HG02610 (cell line): Measurements from ENCODE around the gene MPIG6B.

Experiments used
- ATAC-seq: cut with Tn5 transposase; IDR thresholded peaks from one replicate; pipeline ENCODE4 v1.9.1; 2021; ENCODE audit warnings: mild to moderate bottlenecking, moderate library complexity; ENCODE audit not compliant: unreplicated experiment

MPIG6B gene

DNA sequence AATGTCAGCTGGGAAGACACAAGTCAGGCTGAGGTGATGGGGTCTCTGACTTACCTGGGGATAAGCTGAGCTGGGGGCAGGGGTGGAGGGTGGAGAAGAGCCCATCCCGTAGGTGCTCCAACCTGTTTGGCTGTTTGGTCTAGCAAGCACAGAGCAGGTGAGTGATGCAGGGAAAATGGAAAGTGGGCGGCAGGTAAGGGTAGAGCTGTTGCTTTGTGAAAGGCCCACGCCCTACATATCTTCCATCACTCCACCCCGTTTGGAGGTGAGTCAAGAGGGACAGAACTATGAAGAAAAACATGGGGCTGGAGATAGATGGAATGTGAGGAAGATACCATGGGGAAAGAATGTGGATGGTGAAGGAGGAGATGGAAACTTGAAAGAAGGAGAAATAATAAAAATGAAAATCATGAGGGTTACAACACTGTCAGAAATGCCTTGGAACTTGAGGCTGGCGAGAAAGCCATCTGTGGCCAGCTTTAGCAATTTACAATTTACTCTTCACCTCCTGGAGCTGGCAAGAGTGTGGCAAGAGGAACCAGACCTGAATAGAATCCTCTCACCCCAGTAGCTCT, 2.9 kb upstream of the MPIG6B start:
- no peak for ATAC-seq

DNA sequence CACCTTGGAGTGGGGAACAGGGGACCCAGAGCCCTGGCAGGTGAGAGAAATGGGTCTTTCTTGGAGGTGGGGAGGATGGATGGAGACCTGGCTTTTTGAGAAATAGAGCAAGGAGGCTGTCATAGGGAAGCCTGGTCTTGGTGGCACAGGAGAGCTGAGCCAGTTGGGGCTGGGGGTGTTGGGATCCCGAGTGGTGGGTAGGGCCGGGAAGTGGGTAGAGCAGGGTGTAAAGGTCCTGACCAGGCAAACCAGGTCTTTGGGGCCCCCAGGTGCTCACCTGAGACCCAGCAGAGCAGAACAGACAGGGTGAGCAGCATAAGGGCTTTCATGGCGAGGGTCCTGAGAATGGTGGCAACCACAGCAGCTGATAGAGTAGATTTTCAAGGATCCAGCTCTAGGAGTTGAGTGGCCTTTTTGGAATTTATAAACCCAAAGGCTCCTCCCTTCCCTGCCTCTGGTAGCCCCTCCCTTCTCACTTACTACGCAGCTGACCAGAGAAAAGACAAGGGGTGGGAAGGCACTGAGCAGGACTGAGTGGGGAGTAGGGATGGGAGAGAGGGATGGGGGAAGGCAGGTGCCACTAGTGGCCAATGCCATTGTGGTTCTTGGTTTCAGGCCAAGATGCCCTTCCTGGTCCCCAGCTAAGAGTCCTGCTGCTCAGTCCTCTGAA, 1.7 kb upstream of the MPIG6B start, which contains the start of gene LY6G6C:
LY6G6C (minus strand) TSS at position 396 of the 670 bp plus-strand sequence; CDS start at position 329, 67 bp downstream.
- ATAC-seq, result no peak

DNA sequence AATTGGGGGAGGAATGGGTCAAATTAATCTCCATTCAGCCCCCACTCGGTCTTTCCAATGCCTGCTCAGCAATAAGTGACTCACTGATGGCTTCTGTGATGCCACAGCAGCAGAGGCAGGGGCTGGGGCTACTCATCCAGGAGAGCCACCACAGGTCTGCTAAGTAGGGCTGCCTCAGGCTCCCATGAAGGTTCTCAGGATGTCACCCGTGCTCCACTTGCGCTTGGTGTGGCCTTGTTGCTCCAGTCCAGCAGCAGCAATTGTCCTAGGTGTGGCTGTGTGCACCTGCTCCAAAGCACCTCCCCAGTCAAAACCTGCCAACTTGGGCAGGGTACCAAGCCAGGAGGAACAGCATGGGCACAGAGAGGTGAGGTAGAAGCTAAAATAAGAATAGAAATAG, 1.0 kb upstream of the MPIG6B start:
- ATAC-seq, result no peak

DNA sequence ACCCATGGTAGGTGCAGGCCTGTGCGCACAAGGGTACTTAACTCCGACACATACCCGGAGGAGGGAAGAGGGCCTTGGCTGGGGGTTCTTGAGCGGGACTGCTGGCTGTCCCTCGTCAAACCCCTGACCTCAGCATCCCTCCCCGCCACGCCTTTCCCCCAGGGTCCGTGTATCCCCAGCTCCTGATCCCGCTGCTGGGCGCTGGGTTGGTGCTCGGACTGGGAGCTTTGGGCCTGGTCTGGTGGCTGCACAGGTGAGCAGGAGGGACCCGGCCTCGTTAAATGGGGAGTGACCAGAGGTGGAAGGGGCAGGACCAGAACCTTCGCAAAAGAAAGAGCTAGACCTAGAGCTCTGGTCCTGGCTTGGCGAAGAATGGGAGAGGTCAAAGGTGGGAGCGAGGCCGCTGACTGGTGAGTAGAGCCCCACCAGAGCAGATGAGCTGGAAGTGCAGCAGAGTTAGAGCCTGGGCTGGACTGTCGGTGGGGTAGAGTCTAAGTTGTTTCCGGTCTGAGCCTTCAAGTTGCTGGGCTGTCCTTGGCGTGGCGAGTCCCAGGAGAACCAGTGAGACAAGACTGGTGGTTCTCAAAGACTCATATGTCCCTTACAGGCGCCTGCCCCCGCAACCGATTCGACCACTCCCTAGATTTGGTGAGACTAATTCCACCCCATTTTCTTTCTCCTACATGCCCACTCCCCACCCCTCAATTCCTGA, 963 bp downstream of the MPIG6B start:
- no peak for ATAC-seq

DNA sequence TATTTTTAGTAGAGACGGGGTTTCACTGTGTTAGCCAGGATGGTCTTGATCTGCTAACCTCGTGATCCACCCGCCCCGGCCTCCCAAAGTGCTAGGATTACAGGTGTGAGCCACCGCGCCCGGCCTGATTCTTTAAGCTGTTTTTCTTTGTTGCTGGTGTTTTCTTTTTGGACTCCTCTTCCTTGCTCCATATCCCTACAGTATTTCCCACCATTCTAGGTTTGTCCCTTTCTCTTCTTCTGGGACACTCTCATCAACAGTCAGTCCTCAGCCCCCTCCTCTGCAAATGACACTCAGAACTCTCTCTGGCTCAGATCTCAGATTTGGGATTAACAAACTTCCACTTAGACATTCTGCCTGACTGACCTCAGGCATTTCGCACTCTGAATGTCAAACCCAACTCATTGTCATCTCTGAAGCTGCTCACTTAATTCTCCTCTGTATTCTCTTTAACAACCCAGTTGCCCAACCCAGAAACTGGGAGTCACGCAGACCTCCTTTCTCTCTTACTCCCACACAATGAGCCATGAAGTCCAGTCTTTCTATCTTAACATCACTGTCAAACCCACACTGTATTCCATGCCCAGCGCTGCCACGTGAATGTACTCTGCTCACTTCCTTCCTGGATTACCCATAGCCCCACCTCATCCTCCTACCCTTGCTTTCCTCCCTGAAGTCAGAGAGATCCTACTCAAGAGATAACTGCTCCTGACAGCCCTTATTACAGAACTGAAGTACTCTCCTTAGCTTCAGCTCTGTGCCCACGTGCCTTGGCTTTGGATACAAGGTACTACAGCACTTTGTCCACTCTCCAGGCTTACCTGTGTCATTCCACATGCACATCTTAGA, 2.6 kb downstream of the MPIG6B start:
- no peak for ATAC-seq

DNA sequence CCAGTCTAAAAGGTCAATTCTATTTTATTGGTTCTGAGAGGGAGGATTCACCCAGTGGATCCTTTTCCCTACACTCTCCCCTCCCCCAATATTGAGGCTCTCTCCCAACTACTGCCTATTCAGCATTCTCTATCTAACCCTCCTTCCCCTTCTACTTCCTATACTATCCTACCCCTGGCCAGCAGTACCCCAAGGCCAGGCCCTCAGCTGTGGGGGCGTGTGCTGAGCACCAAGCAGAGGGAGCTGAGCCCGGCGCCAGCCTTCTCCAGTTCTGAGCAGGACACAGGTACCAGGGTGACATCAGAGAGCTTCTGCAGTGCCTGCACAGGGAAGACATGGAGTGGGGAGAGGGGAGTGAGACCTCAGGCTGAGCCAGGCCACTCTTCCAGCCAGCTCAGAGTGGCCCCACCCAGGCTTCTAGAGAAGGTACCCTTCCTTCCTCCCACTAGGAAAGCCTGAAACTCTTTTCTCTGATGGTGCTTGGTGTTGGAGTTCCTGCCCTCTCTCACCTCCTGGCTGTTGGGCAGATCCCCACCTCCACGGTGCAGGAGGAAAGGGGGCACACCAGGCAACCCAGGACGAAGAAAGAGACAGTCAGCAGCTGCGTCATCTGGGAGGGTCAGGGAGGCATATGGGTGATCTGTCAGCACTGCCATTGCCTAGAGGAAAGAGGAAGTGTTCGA, 4.0 kb downstream of the MPIG6B start:
- ATAC-seq, result peak; percentile 63

DNA sequence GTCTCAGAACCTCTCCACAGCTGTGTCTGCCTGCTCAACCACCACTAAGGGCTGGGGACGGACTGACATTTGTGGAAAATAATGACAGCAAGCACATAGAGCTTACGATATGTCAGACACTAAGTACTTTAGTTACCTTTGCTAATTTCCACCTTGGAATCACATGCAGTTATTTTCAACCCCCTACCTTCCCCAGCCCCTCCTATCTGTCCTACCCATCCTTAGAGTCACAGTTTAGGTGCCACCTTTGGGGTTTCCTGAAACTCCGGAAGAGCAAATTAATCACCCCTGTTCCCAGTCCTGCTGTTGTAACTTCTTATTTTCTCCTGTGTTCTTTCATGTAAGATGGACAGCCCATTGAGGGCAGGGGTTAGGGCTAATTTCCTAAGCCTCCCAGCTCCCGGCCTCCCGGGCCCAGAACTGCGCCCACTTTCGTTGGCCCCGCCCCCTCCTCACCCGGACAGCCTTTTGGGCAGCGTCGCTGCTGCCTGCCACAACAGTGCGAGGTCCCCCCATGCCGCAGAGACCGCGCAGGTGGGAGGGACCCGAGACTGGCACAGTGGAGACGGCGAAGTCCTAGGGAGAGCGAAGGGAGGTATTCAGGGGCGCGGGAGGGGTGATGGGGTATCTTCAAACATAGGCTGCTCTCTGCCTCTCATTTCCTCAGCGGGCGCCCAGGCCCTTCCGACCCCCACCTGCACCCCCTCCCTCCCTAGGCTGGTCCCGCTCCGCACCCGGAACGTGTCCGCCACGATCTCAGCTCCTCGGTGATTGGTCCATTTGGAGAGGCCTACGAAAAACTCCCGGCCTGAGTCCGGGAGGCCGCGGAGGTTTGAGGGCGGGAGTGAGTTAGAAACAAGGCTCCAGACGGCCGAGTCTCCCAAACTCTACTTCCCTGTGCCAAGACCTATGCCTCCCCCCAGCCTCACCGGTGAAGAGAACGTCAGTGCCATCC, 4.8 kb downstream of the MPIG6B start:
- ATAC-seq, result no peak

DNA sequence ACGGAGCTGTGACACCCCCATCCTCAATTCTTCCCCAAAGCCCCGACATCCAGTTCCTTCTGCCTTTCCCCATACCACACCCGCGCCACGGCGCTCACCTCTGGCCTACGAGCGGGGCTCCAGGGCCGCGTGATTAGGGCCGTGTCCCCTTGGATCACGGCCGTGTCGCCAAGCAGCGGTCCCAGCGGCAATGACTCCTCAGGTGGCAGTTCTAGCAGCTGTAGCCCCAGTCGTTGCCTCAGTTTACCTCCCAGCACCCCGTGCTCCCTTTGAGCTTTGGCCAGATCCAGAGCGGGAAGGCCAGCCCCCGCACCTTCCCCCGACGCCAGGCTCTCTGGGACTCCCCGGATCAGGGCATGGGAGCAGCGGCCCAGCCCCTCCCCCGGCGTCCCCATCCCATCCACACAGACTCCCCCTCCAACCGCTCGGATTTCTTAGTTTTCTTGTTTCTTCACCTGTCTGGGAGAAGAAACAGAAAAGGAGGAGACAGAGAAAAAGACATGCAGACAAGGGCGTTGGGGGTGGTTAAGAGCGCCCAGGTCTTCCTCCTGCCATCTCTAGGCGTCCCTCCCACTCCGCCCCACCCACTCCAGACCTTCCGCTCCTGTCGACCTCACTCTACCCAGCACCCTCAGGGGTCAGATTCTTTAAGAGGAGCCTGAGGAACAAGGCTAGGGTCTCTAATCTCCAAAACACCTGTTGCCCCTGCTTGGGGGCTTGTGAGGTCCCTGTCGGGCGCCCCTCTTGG, 5.8 kb downstream of the MPIG6B start, which contains the start of gene DDAH2:
DDAH2 (minus strand) TSS at position 533 of the 748 bp plus-strand sequence; CDS start at position 395, 138 bp downstream.
- ATAC-seq, result no peak

DNA sequence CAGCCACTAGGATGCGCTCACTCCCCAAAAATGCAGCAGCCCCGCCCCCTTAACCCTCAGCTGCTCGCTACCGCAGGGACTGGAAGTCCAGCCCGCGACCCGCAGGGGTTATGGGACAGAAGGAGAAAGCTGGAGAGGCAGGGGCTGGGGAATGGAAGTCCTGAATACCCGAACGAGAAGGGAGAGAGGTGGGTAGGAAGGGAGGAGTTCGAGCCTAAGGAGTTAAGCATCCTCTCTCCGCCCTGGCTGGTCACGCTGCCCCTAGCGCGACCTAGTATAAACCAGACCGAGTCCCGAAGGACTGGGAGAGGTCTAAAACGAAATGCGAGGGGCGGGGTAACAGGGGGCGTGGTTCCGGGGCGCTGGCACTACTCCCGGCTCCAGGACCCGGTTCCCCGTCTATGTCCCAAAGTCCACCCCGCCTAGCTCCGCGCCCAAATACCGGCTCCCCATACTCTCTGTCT, 6.4 kb downstream of the MPIG6B start:
- no peak for ATAC-seq

DNA sequence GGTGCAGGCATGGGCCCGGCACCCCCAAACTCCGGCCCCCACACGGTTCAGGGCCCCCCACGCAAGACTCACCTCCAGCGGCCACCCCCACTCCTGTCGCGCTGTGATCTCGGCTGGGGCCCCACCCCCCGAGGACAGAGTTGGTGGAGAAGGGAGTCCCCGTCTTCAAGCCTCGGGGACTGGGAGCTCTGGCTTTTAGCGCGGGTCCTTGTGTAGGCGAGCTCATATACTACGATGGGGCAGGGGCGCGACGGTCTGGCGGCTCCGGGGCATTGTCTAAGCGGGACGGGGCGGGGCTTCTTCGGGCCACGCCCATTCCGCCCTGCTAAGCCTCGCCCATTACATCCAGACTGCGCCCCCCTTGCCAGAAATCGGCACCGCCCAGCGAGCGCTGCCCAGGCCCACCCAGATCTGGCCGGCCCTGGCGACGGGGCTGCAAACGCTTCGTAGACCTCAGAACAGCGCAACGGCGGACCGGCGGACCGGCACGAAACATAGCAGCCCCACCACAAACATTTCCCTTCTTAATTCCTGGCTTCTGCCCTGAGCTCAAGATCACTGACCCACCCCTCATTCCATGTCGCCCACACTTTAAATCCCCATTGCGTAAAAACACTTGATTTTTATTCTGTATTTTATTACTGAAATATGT, 6.9 kb downstream of the MPIG6B start:
- no peak for ATAC-seq

DNA sequence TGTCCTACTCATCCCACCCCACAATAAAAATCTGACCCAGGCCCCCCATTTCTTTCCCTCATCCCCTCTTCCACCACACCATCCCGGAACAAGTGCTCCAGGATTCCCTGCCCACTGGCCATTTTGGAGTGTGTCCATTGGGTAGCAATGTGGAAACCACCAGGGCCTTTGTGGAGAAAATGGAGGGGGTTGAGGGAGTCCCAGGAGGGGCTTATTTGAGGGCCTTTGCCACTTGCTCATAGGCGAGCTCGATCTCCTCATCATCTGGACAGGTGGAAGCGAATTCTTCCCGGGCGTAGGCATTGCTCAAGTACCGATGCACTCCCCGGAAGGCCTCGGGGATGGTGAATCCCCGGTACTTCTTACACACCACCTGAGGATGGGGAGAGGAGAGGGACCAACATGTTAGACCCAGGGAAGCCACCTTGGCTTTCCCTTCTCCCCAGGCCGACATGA, 7.5 kb downstream of the MPIG6B start:
- no peak for ATAC-seq

DNA sequence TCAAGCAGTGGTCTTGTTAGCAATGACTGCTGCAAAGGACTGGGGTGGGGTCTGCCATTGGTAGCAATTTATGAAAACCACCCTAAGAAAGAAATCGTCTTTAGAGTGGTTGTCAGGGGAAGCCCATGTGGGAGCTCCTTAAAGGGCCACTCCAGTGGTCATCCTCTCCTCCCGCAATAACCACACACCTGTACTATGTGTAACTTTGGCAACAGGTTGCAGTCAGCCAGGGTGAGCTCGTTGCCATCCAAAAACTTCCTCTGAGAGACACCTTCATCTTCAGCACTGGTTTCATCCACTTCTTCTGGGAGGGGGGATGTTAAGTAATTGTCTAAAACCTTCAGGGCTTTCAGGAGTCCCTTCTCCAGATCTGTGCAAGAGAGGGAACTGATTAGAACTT, 8.9 kb downstream of the MPIG6B start:
- no peak for ATAC-seq

DNA sequence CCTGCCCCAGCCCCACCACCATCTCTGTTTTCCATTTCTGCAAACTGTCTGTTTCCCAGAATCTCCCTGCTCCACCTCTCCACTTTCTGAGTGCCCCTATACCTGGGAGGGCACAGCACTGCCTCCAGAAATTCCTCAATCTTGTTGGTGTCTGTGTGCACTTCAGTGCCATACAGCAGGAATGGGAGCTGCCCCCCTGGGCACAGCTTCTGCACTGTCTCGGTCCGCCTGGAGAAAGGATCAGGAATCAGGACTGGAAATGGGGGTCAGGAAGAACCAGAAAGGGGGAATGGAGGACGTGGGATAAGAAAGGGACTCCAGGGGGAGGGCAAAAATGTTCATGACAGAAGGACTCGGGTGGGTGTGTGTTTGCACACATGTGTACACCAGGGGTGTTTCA, 10.6 kb downstream of the MPIG6B start:
- no peak for ATAC-seq

DNA sequence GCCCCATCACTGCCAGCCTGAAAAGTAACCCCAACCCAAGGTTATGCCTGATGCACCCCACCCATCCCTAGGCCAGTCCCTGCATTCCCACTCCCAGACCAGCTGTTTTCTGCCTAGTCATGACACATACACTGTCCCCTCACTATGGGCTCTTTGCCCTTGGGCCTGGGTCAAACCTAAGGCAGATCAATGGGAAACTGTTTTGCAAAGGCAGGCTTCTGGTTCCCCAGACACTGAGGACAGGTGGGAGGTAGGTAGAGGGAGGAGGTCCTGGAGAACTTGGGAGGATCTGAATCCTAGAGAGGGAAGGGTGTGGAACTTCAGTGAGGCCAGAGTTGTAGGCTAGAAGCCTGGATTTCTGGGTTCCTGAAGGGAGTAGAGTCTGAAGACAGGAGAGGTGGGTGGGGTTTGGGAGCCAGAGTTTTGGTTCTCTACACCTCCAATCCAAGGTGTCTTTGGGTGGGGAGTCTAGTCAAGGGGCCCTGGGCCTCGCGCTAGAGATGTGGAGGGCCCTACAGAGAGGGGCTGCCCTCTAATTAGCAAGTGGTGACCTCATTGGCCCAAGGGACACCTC, 11.2 kb downstream of the MPIG6B start:
- ATAC-seq, result no peak

DNA sequence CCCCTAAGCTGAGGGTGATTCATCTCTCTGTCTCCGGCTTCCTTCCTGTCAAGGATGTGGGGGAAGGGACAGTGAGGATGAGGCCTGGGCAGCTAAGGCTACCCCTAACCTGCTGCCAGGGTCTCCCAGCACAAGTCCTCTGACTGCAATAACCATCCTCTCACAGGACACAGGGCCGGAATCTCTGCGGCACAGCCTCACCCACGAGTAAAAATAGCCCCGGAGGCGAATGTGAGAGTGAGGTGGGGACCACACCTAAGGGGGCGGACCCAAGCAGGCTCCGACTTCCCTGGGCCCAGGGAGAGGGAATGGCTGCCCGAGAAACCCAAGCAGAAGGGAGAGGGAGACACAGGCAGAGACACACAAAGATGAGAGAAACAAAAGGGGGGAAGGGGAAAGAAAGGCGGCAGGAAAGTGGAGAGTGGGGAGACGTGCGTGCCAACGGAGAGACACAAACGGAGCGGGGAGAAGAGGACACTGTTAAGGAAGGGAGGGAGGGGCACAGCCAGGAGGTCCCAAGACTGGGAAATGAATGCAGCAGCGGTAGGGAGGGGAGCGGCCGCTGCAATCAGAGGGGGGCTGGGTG, 11.7 kb downstream of the MPIG6B start:
- ATAC-seq, result peak; percentile 34

DNA sequence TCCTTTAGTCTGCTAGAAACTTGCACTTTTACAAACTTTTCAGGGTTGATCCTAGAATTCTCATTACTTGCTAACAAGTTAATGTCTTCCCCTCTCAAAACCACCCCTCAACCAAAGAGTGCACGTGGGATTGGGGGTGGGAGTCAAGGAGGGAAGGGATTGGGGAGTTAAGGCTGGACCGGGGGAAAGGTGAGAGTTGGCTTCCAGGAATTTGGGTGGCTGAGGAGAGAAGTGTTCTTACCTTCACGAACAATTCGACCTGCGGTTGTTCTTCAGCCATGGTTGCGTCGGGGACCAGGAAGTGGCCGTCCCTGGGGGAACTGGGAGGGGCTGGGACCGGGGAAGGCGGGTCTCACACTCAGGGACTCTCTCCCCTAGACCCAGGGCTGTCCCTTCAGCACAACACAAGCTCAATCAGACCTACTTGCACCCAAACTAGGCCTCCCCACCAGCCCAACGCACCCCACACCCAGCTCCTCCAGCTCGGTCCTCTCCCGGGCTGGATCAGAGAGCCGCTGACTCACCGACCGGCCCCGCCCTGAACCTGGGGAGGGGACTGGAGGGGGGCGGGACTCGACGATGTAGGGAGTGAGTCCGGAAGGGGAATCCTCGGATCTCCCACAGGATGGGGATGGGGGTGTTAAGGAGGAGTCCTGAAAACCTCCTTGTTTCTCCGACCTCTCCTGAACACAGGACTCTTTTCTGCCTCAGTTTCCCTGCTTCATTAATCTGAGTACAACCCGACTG, 13.0 kb downstream of the MPIG6B start, which contains the start of gene CLIC1:
CLIC1 (minus strand) TSS at position 510 of the 747 bp plus-strand sequence; CDS start at position 280, 230 bp downstream.
- no peak for ATAC-seq
